C4-2B (cell line): Measurements from ENCODE around the gene HEYL.

Source experiments
- CTCF ChIP-seq: fragments of 450-650 bp; conservative IDR thresholded peaks from 2 replicates; pipeline ENCODE4 v1.5.1; 2017; ENCODE audit warnings: mild to moderate bottlenecking
- ZFX ChIP-seq: fragments of 450-650 bp; IDR thresholded peaks from 2 replicates; pipeline ENCODE4 v1.6.1; 2017

- TF ChIP-seq CTCF (no peak), ZFX (no peak)
These were observed 19.7 kb upstream of the HEYL start for GRCh38 chr1:39659110-39659509.
